ENCODE measurements around the gene SNCAIP.

The SNCAIP gene

DNA sequence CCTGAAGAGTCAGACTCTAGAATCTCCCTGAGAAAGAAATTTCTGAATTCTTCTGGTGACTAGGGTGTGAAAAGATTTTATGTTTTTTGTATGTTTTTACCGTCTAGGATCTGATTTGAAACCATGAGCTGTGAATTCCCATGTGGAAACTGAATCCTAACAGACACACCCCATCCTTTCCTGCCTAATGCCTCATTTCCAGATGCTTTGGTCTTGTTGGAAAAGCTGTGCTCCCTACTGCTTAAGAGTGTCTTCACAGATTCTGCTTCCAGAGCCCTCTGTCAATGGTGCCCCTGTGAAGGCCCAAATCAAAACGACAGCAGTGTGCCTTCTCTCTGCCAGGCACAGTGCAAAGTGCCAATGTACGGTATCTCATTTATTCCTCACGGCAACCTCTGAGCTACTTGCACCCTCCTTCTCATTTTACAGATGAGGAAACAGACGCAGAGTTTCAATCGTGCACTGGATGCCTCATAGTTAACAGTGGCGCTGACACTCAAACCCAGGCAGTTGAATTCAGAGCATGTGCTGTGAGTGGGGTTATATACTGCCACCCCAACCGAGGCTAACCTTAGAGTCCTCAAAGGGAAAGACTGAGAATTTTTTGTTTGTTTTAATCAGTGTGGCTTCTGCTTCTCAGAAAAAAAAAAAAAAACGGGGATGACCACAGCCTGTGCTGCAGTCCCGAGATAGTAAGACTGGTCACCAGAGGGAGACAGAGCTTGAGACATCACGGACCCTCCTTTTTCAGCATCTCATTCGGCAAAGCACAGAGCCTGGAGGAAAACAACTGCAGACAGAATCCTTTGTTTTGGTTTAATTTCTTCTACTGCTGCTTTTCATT is 188.4 kb downstream of the SNCAIP start:
- DNase-seq (ENCODE audit: low read depth in 2 of 2): no peak

- DNase-seq (ENCODE audit: low read depth in 2 of 2): no peak
These were observed 189.0 kb downstream of the SNCAIP start for GRCh38 chr5:122501089-122501435.

DNA sequence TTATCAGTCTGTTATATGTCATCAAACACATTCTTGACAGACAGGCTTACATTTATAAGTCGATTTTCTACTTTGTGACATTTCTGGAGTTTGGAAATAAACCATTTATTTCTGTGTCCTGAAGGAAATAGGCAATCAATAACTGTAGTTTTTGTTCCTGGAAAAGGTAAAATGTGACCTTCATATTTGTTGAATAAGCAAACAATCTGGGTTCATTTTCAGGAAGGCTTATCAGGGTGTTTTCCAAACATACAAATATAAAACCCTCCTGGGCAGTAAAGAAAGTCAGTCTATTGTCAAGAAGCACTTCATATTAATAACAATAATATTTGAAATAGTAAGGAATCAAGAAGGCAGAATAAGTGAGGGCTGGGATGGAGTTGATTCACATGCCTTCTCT is 195.0 kb downstream of the SNCAIP start:
- DNase-seq (ENCODE audit: low read depth in 2 of 2): no peak

DNA sequence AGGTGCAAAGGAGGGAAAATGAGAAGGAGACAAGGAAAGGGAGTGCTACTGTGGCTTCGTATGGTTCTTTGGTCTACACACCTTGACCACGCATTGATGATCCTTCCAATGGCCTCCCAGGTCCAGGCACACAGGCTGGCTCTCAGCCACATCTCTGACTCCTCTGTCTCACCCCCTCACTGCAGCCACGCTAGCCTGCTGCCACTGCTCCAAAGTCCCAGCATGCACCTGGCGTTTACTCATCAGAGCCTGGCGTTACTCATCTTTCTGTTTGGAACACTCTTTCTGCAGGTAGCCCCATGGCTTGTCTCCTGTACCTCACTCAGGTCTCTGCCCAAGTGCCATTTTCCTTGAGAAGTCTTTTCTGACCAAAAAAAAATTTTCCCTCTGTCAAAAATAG is 195.5 kb downstream of the SNCAIP start:
- no peak for DNase-seq (ENCODE audit: low read depth in 2 of 2)

GRCh38 chr5:122508623-122509022 is 196.6 kb downstream of the SNCAIP start:
- no peak for DNase-seq (ENCODE audit: low read depth in 2 of 2)
